ENCODE results near the gene SLC5A4.
"Not testable (repeated sequence)": the region's sequence is repeated elsewhere in the genome, so short reads cannot be mapped to it uniquely, and the experiment has no call there.

The SLC5A4 gene

DNA sequence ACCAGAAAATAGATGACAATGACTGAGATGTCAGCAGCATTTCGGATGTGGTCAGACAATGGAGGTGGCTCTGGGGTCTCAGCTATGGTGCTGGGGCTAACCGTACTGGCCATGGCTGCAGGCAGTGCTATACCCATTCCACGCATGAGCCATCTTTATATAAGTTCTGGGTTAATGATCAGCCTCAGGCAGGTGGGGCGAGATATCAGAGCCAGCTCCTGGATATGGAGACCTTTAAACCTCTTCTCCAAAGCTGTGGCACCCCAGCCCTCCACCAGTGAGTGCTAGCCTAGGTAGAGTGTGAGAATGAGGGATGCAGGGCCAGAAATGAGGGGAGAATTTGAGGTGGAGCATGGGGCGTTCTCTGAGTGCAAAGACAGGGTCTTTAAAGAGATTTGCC, at the start of gene SLC5A4:
Gene SLC5A4, minus strand, starts transcription at position 131 of the 400 bp plus-strand sequence. Its CDS starts 18 bp downstream, at position 113.
- DNase-seq = no peak

DNA sequence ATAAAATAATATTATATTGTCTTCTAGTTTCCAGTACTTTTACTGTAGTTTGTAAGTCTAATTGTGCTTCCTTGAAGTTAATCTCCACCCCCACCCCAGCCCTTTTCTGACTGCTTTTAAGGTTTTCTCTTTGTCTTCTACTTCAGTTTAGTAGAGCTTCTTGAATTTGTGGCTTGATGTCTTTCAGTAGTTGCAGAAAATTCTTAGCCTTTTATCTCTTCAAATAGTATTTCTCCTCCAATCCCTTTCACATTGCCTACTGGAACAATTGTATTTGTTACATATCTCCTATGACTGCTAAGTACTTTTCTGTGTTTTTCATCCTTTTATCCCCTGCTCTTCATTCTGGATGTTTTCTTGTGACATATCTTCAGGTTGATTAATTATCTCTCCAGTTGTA, 38.8 kb upstream of the SLC5A4 start:
- DNase-seq = not testable (repeated sequence)

DNA sequence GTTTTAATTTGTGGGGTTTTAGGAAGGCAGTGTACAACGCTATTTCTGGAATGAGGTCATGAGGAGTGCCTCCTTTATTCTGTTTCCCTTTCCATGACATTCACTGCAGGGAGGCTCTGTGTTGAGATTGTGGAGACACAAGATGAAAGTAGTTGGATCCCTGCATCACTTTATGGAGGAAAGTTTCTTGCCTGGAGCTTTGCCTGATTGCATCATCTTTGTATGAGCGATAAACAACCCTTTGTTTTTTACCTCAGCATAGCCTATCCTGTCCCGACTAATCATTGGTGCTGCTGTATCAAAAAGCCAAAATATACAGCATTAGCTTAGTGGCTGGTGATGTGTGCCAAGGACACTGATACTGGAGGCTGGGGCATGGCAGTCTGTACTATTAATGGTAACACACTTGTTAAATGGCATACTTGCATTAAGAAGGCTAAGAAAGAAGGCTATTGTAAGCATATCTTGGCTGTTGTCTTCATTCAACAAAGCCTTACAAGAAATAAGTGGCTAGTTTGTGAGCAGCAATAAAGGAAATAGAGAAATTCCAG, 31.2 kb upstream of the SLC5A4 start:
- DNase-seq = no peak

DNA sequence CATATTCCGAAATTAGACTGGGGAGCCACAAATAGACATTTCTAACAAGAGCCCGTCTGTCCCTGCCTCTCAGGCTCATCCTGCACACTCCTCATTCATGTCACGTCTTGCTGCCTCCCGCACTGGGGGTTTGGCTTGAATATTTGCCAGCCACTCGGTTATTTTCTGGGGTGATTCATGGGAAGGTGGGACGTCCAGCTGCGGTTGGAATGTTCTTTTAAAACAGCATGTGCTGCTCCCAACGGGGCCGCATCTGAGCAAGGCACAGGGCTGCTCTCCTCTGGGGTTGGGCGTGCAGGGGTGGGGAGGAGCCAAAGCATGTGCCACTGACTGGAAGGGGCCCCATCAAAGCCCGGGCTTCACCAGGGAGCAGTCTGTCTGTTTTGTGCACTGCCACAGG, 25.9 kb upstream of the SLC5A4 start:
- DNase-seq = no peak

DNA sequence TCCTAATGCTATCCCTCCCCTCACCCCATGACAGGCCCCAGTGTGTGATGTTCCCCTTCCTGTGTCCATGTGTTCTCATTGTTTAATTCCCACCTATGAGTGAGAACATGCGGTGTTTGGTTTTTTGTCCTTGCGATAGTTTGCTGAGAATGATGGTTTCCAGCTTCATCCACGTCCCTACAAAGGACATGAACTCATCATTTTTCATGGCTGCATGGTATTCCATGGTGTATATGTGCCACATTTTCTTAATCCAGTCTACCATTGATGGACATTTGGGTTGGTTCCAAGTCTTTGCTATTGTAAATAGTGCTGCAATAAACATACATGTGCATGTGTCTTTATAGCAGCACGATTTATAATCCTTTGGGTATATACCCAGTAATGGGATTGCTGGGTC, 20.2 kb upstream of the SLC5A4 start:
- DNase-seq = not testable (repeated sequence)

GRCh38 chr22:32271389-32271788, 16.2 kb upstream of the SLC5A4 start:
- no peak for DNase-seq

DNA sequence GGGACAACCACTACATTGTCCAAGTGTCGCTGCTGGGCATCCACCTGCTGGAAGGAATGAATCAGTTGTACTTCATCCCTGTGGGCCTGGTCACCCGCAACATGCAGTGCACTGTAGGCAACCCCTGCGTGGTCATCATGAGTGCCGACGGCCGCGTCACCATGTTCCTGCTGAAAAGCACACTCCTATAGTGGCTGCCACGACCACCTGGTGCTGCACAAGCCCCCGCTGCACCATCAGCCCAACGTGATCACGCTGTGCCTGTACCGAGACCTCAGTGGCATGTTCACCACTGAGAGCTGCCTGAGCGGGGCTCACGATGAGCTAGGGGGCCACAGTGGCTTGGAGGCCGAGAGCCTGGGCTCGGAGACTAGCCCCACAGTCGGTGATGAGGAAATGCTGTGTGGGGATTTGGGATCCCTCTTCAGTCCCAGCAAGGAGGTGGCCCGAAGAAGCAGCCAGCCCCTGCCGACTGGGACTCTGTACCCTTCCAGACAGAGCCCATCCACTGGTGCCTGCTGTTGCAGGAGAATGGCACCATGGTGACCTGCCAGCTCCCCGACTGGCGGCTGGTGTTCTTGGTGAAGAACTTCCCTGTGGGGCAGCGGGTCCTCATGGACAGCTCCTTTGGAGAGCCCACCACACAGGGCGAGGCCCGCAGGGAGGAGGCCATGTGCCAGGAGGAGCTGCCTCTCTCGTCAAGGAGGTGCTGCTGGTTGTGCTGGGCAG, 15.7 kb upstream of the SLC5A4 start:
- DNase-seq = no peak

GRCh38 chr22:32269316-32269715, 14.2 kb upstream of the SLC5A4 start:
- DNase-seq = no peak

DNA sequence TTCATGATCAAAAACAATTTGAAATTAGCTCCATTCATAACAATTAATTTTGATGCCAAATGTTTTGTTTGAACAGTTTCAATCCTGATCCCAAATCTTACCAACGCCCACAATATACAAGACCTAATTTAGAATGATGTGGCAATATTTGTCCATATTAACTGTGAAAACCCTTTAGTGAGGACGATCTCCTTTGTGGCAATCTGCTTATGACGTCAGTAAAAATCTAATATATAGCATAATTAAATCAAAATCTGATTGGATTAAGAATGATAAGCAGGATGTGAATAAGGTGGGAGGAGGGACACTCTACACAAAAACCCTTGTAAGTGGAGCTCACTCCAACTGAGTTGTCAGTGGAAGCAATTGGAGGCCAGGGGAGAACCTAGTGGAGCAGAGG, 11.9 kb upstream of the SLC5A4 start:
- DNase-seq = no peak

- DNase-seq = no peak
Observed at GRCh38 chr22:32265882-32266767, 11.0 kb upstream of the SLC5A4 start.

- not testable (repeated sequence) for DNase-seq
Observed at GRCh38 chr22:32263678-32264077, 8.5 kb upstream of the SLC5A4 start.

- DNase-seq = no peak
Observed at GRCh38 chr22:32261306-32261705, 6.2 kb upstream of the SLC5A4 start.

- DNase-seq = no peak
Observed at GRCh38 chr22:32258791-32259190, 3.6 kb upstream of the SLC5A4 start.

- DNase-seq = no peak
Observed at GRCh38 chr22:32255726-32256125, 579 bp upstream of the SLC5A4 start.

- DNase-seq = no peak
Observed at GRCh38 chr22:32249231-32249630, 5.9 kb downstream of the SLC5A4 start.

- DNase-seq = no peak
Observed at GRCh38 chr22:32248276-32248675, 6.9 kb downstream of the SLC5A4 start.

DNA sequence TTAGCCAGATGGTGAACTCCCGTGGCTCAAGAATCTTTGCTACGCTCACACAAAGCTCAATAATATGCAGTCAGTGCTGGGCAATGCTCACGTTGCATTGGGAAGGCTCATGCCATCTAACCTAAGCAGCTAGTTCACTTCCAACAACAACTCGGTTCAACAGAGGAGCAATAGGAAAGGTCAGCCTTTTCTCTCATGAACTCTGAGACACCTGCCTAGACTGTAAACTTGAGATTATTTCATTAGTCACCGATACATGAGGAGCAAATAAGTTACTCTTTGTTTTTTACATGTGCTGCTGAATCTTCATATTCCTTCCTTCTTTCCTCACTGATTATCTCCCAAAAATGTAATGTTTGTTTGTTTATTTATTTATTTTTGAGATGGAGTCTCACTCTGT, 9.0 kb downstream of the SLC5A4 start:
- no peak for DNase-seq

DNA sequence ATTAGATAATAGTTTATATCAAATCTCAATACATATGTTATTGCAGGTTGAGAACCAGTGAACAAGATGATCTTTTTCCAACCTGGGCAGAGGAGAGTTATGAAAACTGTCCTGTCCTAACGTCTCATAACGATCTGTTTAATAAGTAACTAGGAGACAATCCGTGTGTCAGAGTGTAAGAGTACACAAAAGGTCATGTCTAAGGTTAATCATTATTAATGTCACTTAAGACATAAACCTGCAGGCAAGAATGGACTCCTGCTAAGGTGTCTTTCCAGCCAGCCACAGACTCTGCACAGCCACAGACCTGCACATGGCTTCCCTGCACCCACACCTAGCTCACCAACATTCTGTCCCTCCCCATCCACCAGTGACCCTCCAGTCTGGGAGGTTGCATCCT, 10.1 kb downstream of the SLC5A4 start:
- no peak for DNase-seq

DNA sequence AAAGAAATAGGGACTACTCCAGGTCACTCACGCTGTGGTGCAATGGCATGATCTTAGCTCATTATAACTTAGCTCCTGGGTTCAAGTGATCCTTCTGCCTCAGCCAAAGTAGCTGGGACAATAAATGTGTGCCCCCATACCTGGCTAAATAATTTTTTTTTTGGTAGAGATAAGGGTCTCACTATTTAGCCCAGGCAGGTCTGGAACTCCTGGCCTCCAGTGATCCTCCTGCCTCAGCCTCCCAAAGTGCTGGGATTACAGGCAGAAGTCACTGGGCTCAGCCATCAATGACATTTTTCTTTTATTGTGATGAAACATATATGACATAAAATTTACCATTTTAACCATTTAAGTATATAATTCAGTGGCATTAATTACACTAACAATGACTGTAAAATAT, 10.6 kb downstream of the SLC5A4 start:
- DNase-seq = no peak

- no peak for DNase-seq
Observed at GRCh38 chr22:32240461-32240860, 14.7 kb downstream of the SLC5A4 start.

DNA sequence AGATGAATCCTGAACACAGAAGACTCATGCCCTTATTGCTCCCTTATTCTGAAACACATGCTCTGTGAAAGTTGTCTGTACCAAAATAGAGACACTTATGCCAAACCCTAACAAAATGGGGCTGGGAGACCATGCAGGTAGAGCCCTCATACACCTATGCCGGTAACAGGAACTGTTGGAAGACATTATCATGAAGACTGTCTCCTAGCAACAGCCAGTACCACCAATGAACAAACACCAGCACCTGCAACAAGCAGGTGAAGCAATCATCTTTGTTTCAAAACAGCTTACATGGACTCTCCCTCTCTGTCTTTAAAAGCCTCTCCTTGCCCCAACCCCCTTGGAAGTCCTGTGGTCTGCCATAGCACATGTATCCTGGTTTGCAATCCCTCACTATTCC, 17.2 kb downstream of the SLC5A4 start:
- DNase-seq = no peak

- DNase-seq = peak; percentile 89
Observed at GRCh38 chr22:32236970-32237369, 18.2 kb downstream of the SLC5A4 start.

DNA sequence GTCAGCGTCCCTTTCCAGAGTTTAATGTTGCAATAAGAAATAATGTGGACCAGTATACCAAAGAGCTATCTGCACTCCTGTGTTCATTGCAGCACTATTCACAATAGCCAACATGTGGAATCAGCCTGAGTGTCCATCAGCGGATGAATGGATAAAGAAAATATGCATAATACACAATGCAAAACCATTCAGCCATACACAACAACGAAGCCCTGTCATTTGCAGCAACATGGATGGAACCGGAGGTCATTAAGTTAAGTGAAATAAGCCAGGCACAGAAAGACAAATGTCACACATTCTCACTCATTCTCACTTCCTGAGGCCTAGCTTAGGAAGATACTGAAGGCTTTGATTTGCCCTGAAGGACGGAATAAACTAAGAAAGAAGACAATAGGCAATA, 22.1 kb downstream of the SLC5A4 start:
- no peak for DNase-seq

Data from NCI-H524 treated with DMSO at 0.1 percent for 48 hours (cell line).